ENCODE data around the gene HSD17B2.

Gene HSD17B2

GRCh38 chr16:82019535-82019934 lies 15.5 kb upstream of the HSD17B2 start:
- DNase-seq (ENCODE audit: low read depth), result no peak

GRCh38 chr16:82020051-82020450 lies 15.0 kb upstream of the HSD17B2 start:
- no peak for DNase-seq (ENCODE audit: low read depth)

DNA sequence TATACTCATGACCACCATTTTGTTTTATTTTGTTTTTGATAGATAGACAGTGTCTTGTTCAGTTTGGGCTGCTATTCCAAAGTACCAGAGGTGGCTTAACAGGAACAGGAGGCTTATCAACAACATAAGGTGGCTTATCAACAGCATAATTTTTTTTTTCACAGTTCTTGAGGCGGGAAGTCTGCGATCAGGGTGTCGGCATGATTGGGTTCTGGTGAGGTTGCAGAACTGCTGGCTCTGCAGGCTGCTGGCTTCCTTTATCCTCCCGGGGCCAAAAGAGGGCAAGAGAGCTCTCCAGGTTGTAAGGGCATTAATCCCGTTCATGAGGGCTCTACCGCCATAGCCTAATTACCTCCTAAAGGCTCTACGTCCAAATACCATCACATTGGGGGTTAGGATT lies 11.8 kb upstream of the HSD17B2 start:
- DNase-seq (ENCODE audit: low read depth), result no peak

GRCh38 chr16:82024316-82024715 lies 10.7 kb upstream of the HSD17B2 start:
- DNase-seq (ENCODE audit: low read depth), result no peak

DNA sequence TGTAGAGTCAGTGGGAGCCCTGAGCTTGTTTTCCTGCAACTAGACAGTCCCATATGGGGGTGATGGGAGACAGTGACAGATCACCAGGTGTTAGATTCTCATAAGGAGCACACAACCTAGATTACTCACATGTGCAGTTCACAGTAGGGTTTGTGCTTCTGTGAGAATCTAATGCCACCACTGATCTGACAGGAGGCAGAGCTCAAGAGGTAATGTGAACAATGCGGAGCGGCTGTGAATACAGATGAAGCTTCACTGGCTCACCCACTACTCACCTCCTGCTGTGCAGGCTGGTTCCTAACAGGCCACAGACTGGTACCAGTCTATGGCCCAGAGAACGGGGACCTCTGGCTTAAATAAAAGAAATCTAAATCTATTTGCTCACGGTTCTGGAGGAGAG lies 10.2 kb upstream of the HSD17B2 start:
- no peak for DNase-seq (ENCODE audit: low read depth)

- no peak for DNase-seq (ENCODE audit: low read depth)
Observed at GRCh38 chr16:82027629-82028064, 7.4 kb upstream of the HSD17B2 start.

DNA sequence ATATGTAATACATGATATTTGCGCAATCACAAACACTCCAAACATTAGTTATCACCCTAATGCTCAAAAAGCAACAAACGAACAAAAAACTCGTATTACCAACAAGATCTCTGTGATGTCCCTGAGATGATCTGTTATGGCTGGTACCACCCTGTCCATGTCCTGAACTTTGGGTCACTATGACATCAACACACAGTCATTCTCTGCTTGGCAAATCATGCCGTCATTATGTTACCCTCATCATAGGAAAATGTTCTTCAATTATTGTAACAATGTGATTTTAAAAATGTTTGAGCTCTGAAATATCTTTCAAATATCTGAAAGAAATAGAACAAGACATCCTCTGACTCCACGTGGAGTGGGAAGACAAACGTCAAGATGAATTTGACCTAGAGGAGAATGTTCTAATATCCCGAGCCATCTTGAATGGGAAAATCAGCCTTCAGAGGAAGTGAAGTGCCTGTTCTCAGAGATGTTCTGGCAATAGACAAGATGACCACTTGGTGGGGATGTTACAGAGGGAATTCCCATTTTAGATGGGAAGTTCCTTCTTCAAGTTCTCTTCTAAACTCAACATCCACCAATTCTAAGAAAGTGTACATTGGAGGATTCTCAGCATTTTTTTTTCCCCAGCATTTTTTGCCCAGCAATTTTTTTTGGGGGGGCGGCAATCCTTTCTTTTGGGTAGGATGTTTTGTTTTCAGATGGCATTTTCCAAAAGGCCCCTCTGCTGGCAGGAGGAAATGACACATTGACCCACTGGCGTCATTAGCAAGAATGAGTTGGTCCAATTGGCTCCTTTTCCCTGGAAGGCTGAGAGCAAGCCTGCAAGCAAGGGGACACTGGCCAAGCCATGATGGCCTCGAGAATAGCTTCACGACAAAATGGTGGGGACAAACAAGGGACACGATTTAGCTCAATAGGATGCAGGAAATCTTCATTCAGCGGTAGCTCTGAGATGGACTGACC lies 3.7 kb upstream of the HSD17B2 start:
- DNase-seq (ENCODE audit: low read depth), result no peak

- no peak for DNase-seq (ENCODE audit: low read depth)
Observed at GRCh38 chr16:82033006-82033405, 2.0 kb upstream of the HSD17B2 start.

- DNase-seq (ENCODE audit: low read depth), result no peak
Observed at GRCh38 chr16:82033683-82034300, 1.3 kb upstream of the HSD17B2 start.

DNA sequence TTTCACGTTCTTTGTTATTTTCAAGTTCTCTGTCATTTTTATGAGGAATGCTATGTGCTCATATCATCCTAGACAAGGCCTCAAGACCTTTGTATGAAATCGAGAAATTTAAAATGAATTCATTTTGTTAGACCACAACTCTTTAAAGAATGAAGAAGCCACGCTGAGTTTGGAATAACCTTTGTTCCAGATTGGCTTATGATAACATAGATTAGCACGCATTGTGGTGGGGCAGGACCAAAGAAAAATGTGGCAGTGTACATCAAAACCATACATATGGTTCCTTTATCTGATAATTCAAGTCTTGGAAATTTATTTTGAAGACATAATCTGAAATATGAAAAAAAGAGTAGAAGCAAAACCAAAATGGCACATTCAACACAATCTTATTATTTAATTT lies 2.2 kb downstream of the HSD17B2 start:
- DNase-seq (ENCODE audit: low read depth), result no peak

DNA sequence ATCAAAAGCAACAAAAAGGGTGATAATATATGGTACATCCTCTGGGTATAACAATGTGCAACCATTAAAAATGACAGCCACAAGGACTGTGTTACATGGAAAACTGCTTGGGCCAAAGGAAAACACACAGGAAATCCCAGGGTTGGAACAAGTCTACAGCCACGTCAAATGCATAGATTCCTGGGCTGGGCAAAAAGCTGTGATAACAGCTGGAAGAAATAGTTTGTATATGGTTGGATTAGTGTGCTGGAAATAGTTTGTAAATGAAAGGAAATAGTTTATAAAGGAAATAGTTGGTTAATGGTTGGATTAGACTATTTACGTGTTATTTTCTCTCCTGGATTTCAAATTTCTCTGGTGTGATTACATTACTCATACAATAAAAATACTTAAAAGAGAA lies 2.6 kb downstream of the HSD17B2 start:
- DNase-seq (ENCODE audit: low read depth), result no peak

GRCh38 chr16:82040296-82040695 lies 5.2 kb downstream of the HSD17B2 start:
- DNase-seq (ENCODE audit: low read depth), result no peak

- DNase-seq (ENCODE audit: low read depth), result no peak
Observed at GRCh38 chr16:82041542-82041941, 6.5 kb downstream of the HSD17B2 start.

DNA sequence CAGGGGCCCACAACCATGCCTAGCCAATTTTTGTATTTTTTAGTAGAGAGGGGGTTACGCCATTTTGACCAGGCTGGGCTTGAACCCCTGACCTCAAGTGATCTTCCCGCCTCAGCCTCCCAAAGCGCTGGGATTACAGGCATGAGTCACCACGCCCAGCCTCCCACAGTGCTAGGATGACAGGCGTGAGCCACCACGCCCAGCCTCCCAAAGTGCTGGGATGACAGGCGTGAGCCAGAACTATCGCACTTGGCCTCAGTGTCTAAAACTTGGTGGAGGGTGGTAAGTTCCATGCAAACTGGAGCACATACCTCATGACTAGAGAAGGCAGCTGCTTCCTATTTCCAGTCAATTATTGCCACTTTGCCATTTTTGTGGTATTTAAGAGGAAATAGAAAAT lies 7.1 kb downstream of the HSD17B2 start:
- no peak for DNase-seq (ENCODE audit: low read depth)

GRCh38 chr16:82042846-82043245 lies 7.8 kb downstream of the HSD17B2 start:
- no peak for DNase-seq (ENCODE audit: low read depth)

GRCh38 chr16:82043680-82044584 lies 8.9 kb downstream of the HSD17B2 start:
- no peak for DNase-seq (ENCODE audit: low read depth)

- no peak for DNase-seq (ENCODE audit: low read depth)
Observed at GRCh38 chr16:82044585-82044911, 9.5 kb downstream of the HSD17B2 start.

GRCh38 chr16:82045465-82045864 lies 10.4 kb downstream of the HSD17B2 start:
- no peak for DNase-seq (ENCODE audit: low read depth)

GRCh38 chr16:82046541-82046940 lies 11.5 kb downstream of the HSD17B2 start:
- DNase-seq (ENCODE audit: low read depth), result no peak

GRCh38 chr16:82046941-82047340 lies 11.9 kb downstream of the HSD17B2 start:
- DNase-seq (ENCODE audit: low read depth), result no peak

GRCh38 chr16:82047374-82047773 lies 12.3 kb downstream of the HSD17B2 start:
- DNase-seq (ENCODE audit: low read depth), result no peak

- DNase-seq (ENCODE audit: low read depth), result no peak
Observed at GRCh38 chr16:82047787-82048186, 12.7 kb downstream of the HSD17B2 start.

- no peak for DNase-seq (ENCODE audit: low read depth)
Observed at GRCh38 chr16:82049484-82049883, 14.4 kb downstream of the HSD17B2 start.

All from stimulated activated CD8-positive, alpha-beta memory T cell treated with anti-CD3 and anti-CD28 coated beads, Interleukin-4, amount 100 ng/mL, for 24 hours (primary cell).